ENCODE measurements around the gene POSTN.

- TF ChIP-seq, protein P1, sequence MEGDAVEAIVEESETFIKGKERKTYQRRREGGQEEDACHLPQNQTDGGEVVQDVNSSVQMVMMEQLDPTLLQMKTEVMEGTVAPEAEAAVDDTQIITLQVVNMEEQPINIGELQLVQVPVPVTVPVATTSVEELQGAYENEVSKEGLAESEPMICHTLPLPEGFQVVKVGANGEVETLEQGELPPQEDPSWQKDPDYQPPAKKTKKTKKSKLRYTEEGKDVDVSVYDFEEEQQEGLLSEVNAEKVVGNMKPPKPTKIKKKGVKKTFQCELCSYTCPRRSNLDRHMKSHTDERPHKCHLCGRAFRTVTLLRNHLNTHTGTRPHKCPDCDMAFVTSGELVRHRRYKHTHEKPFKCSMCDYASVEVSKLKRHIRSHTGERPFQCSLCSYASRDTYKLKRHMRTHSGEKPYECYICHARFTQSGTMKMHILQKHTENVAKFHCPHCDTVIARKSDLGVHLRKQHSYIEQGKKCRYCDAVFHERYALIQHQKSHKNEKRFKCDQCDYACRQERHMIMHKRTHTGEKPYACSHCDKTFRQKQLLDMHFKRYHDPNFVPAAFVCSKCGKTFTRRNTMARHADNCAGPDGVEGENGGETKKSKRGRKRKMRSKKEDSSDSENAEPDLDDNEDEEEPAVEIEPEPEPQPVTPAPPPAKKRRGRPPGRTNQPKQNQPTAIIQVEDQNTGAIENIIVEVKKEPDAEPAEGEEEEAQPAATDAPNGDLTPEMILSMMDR (IDR thresholded peaks at IDR 0.05 in 4 of 5, conservative IDR thresholded peaks at IDR 0.05 in 1 of 5) = no peak
- TF ChIP-seq POLR2A (IDR thresholded peaks at IDR 0.05) = no peak
Observed at GRCh38 chr13:37534181-37534580, 64.4 kb downstream of the POSTN start.
